GM12864 (cell line): ENCODE results near the gene C1orf216.

Source experiments
- DNase-seq: peaks from one replicate; pipeline ENCODE4 v3.0.0-alpha.2; 2011; ENCODE audit warnings: low read depth
- H3K4me3 ChIP-seq: 2 replicates; pipeline ENCODE4 v1.5.1; 2011; ENCODE audit warnings: mild to moderate bottlenecking, low read depth, low read length, control low read depth
- TF ChIP-seq, protein P1 (sequence below): IDR thresholded peaks from 2 replicates; pipeline ENCODE4 v1.5.1; 2011; ENCODE audit warnings: low read depth, mild to moderate bottlenecking, moderate library complexity, low read length, control low read depth, inconsistent platforms; ENCODE audit errors: missing control alignments

Gene C1orf216

DNA sequence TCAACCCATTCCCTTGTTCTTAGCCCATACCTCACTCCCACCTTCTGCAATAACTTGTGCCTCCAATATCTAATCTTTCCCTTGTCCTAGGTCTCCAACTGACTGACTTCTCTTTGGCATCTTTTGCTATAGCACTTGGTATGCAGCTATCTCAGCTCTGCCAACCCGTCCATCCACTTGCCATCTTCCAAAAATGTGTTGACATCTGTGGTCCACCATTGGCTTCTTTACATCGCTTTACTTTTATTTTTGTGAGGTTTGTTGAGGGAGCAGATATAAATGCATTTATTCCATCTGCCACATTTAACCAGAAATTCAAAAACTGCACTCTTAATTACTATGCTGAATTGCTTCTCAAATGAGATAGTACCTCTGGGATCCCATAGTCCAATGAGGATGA lies 52.5 kb downstream of the C1orf216 start:
- no peak for DNase-seq
- TF ChIP-seq, protein P1, sequence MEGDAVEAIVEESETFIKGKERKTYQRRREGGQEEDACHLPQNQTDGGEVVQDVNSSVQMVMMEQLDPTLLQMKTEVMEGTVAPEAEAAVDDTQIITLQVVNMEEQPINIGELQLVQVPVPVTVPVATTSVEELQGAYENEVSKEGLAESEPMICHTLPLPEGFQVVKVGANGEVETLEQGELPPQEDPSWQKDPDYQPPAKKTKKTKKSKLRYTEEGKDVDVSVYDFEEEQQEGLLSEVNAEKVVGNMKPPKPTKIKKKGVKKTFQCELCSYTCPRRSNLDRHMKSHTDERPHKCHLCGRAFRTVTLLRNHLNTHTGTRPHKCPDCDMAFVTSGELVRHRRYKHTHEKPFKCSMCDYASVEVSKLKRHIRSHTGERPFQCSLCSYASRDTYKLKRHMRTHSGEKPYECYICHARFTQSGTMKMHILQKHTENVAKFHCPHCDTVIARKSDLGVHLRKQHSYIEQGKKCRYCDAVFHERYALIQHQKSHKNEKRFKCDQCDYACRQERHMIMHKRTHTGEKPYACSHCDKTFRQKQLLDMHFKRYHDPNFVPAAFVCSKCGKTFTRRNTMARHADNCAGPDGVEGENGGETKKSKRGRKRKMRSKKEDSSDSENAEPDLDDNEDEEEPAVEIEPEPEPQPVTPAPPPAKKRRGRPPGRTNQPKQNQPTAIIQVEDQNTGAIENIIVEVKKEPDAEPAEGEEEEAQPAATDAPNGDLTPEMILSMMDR: no peak
- no peak overlapping the region for H3K4me3 ChIP-seq
